Heart left ventricle (tissue), 16 donors: ENCODE measurements around the gene OIT3. TPM values are rescaled to one million over a fixed set of nuclear protein-coding genes. Genes with fewer than 3 reads are reported as not detected.

Source experiments
- ATAC-seq, 4 donors: fragments of 200-7000 bp; cut with Tn5 transposase; one replicate each; pipeline ENCODE4 v1.9.1; 2020 to 2022; ENCODE audit warnings: moderate library complexity in 4 of 4, mild to moderate bottlenecking in 3 of 4, moderate number of reproducible peaks in 1 of 4
- DNase-seq, 5 donors: peaks; one replicate each; pipeline ENCODE4 v3.0.0-alpha.2; 2020
- H3K27ac ChIP-seq, 12 donors: fragments of 200-600 bp; sonication (generic) in 4 of 12; one replicate each; pipeline versions ENCODE4 v1.5.0 to v1.8.0; 2016 to 2022; ENCODE audit warnings: mild to moderate bottlenecking in 2 of 12
- H3K27me3 ChIP-seq, 9 donors: fragments of 200-600 bp; sonication (generic) in 2 of 9; one replicate each; pipeline versions ENCODE4 v1.5.1 to v1.8.0; 2016 to 2022; ENCODE audit warnings: mild to moderate bottlenecking in 3 of 9
- H3K36me3 ChIP-seq, 9 donors: fragments of 200-600 bp; sonication (generic) in 2 of 9; one replicate each; pipeline versions ENCODE4 v1.5.0 to v1.8.0; 2018 to 2022; ENCODE audit warnings: mild to moderate bottlenecking in 2 of 9
- H3K4me1 ChIP-seq, 12 donors: fragments of 200-600 bp; sonication (generic) in 4 of 12; one replicate each; pipeline versions ENCODE4 v1.5.0 to v1.8.0; 2016 to 2022; ENCODE audit warnings: mild to moderate bottlenecking in 3 of 12
- H3K4me3 ChIP-seq, 12 donors: fragments of 200-600 bp; sonication (generic) in 4 of 12; one replicate each; pipeline versions ENCODE4 v1.5.0 to v1.8.0; 2017 to 2022; ENCODE audit warnings: mild to moderate bottlenecking in 9 of 12, moderate library complexity in 4 of 12
- H3K9me3 ChIP-seq, 12 donors: fragments of 200-600 bp; sonication (generic) in 4 of 12; one replicate each; pipeline versions ENCODE4 v1.5.0 to v1.8.0; 2016 to 2022; ENCODE audit warnings: mild to moderate bottlenecking in 1 of 12
- CTCF ChIP-seq, 12 donors: fragments of 200-600 bp; sonication (generic) in 4 of 12; IDR thresholded peaks; one replicate each; pipeline versions ENCODE4 v1.5.0 to v1.8.0; 2018 to 2022; ENCODE audit warnings: antibody characterized with exemption in 12 of 12, mild to moderate bottlenecking in 5 of 12
- POLR2A ChIP-seq, 2 donors: fragments of 450-650 bp; IDR thresholded peaks; one replicate each; pipeline ENCODE4 v1.6.1; 2017; ENCODE audit warnings: antibody characterized with exemption in 2 of 2, mild to moderate bottlenecking in 2 of 2, moderate library complexity in 2 of 2
- WGBS, 4 donors: extraction: QIAGEN DNeasy Blood & Tissue Kit in 2 of 4; methylation state at CpG; one replicate each; pipeline versions ENCODE4 v1.1.5 to v1.1.7; 2013 to 2018; 5-methylcytosine and 5-hydroxymethylcytosine counted together
- intact Hi-C, 10 donors: fragments of 100-400 bp; cut with DNase I; formaldehyde crosslinking; loops; one replicate each; pipeline versions ENCODE4 v1.11.1 to v1.14.2; 2022
- polyA plus RNA-seq, 2 donors: library from polyadenylated mRNA; stranded (reverse); fragments of 200-250 nt; gene quantifications; one replicate each; pipeline ENCODE4 v1.2.3, GENCODE V29; 2013
- total RNA-seq, 9 donors: library from RNA; depleted of rRNA in 2 of 9; stranded (reverse); fragments of >200 nt in 2 of 9; fragmentation: NEBNext Ultra II Directional in 3 of 9; extraction: Animal tissue kit (Norgen Biotek cat#: 25700) in 3 of 9; gene quantifications; one replicate each; pipeline versions ENCODE4 v1.1.0 to v1.2.4, GENCODE V29; 2016 to 2023
- donor health status: ischemic (EF 13 %, LVEDD 7.1; RV severe dilation, severe dysfunction).
- donor health status: healthy with polysubstance abuse.
- donor health status: DM: no; HTN: yes; CAD: no.
- donor health status: DM: no; HTN: no; CAD: no.
- donor health status: ischemic (EF 25% LVEDD 6.9; RV normal size, moderate dysfunction).
- donor health status: ischemic (EF 25% LVEDD 5.7; RV mildly dilated, moderate dysfunction).
- donor health status: healthy.
- donor health status: DM: yes; HTN: yes; CAD: no.
- donor health status: ischemic (EF 35%, LVEDD 5.7; RV mildly dilated, moderate dysfunction).
- donor health status: nonischemic (EF 11% LVEDD 7.7; RV severe dilation, severe dysfunction).
- donor health status: DM: yes; HTN: yes; CAD: no.
- donor health status: PGD.
- donor health status: ischemic (EF 29% LVEDD 5.4; RV normal size, mild dysfunction).
- donor health status: nonischemic (EF 23%, LVEDD 6.1; RV moderate dilation, normal function).

The OIT3 gene
- total and polyA plus RNA-seq, 11 donors: 0.16 to 0.53 (median 0.32) TPM; not detected in 7

GRCh38 chr10:72925951-72926465 lies 32.5 kb downstream of the OIT3 start:
- no peaks in the 10 kb centered on the region for H3K27me3 ChIP-seq
- DNase-seq: no peak
- TF ChIP-seq POLR2A (IDR thresholded peaks at IDR 0.05) (no peak), CTCF (IDR thresholded peaks at IDR 0.05) (no peak)
- H3K4me3 ChIP-seq: no peak overlapping the region
- no peaks in the 10 kb centered on the region for H3K36me3 ChIP-seq
- H3K27ac ChIP-seq: no peak overlapping the region
- intact Hi-C loops: no loop called here
- H3K4me1 ChIP-seq: no peaks in the 10 kb centered on the region
- 93 to 95% (median 94%) methylated on average over 3 of the region's 3 CpGs for WGBS, 4 donors
- ATAC-seq: no peak
- H3K9me3 ChIP-seq: peaks cover 0 to 14% (median 4%) of the 10 kb centered on the region in 12 donors

- Histone ChIP-seq H3K4me1 (no peaks in the 10 kb centered on the region), H3K27me3 (no peaks in the 10 kb centered on the region), H3K36me3 (no peaks in the 10 kb centered on the region), H3K4me3 (no peak overlapping the region), H3K9me3 (no peaks in the 10 kb centered on the region), H3K27ac (no peak overlapping the region)
- no peak for DNase-seq
- no peak for TF ChIP-seq POLR2A (IDR thresholded peaks at IDR 0.05)
- no peak for TF ChIP-seq CTCF (IDR thresholded peaks at IDR 0.05)
- intact Hi-C loops: no loop called here
- no peak for ATAC-seq
- WGBS, 4 donors: 66 to 75% (median 73%) methylated on average over 5 of the region's 5 CpGs
Observed at GRCh38 chr10:72927485-72927884, 33.9 kb downstream of the OIT3 start.

- DNase-seq (no peak), ATAC-seq (no peak)
- Histone ChIP-seq H3K9me3 (no peaks in the 10 kb centered on the region), H3K4me1 (no peaks in the 10 kb centered on the region), H3K36me3 (no peaks in the 10 kb centered on the region), H3K4me3 (no peak overlapping the region), H3K27ac (no peak overlapping the region), H3K27me3 (no peaks in the 10 kb centered on the region)
- TF ChIP-seq CTCF (IDR thresholded peaks at IDR 0.05) (no peak), POLR2A (IDR thresholded peaks at IDR 0.05) (no peak)
- WGBS, 4 donors: 91 to 99% (median 95%) methylated on average over 5 of the region's 5 CpGs
- intact Hi-C loops: no loop called here
Observed at GRCh38 chr10:72928798-72929197, 35.3 kb downstream of the OIT3 start.

GRCh38 chr10:72930276-72930675 lies 36.7 kb downstream of the OIT3 start:
- no peaks in the 10 kb centered on the region for H3K9me3 ChIP-seq
- WGBS, 4 donors: 81 to 85% (median 82%) methylated on average over 2 of the region's 2 CpGs

More at GRCh38 chr10:72930276-72930675, 36.7 kb downstream of the OIT3 start:
- TF ChIP-seq POLR2A (IDR thresholded peaks at IDR 0.05): no peak
- TF ChIP-seq CTCF (IDR thresholded peaks at IDR 0.05): no peak
- intact Hi-C loops: no loop called here
- Histone ChIP-seq H3K27ac (no peak overlapping the region), H3K27me3 (no peaks in the 10 kb centered on the region), H3K36me3 (no peaks in the 10 kb centered on the region), H3K4me1 (no peaks in the 10 kb centered on the region), H3K4me3 (no peak overlapping the region)
- no peak for ATAC-seq
- no peak for DNase-seq
